Neural cell (in vitro differentiated cells): ENCODE results near the gene TOP3A.

Experiments used
- CTCF ChIP-seq: fragments of 450-650 bp; IDR thresholded peaks from 2 replicates; pipeline ENCODE4 v1.5.1; 2014; ENCODE audit warnings: antibody characterized with exemption, mild to moderate bottlenecking, moderate library complexity; ENCODE audit not compliant: poor library complexity, severe bottlenecking
- EP300 ChIP-seq: fragments of 450-650 bp; conservative IDR thresholded peaks from 2 replicates; pipeline ENCODE4 v1.6.1; 2014; ENCODE audit warnings: antibody characterized with exemption, mild to moderate bottlenecking, moderate library complexity; ENCODE audit not compliant: poor library complexity, severe bottlenecking
- EZH2 ChIP-seq: fragments of 200-600, 300-800 bp; shearing (Covaris generic), sonication (generic); IDR thresholded peaks from 2 replicates; pipeline ENCODE4 v1.6.1; 2014; ENCODE audit warnings: antibody characterized with exemption, low read length, borderline replicate concordance, mild to moderate bottlenecking; ENCODE audit not compliant: insufficient read depth, poor library complexity, severe bottlenecking
- POLR2AphosphoS5 ChIP-seq: IDR thresholded peaks from 2 replicates; pipeline ENCODE4 v1.6.1; 2012
- REST ChIP-seq: IDR thresholded peaks from 2 replicates; pipeline ENCODE4 v1.6.1; 2012; ENCODE audit warnings: borderline replicate concordance

GRCh38 chr17:18251204-18251603, 63.6 kb downstream of the TOP3A start:
- no peak for TF ChIP-seq CTCF
- no peak for TF ChIP-seq REST
- TF ChIP-seq EZH2: no peak
- TF ChIP-seq EP300: no peak
- no peak for TF ChIP-seq POLR2AphosphoS5
